ENCODE measurements around the gene ZDHHC11B. TPM values are rescaled to one million over a fixed set of nuclear protein-coding genes. Genes with fewer than 3 reads are reported as not detected.

The ZDHHC11B gene
- total RNA-seq, 4 donors from 2014 or later = 2.5 to 19.0 (median 4.7) TPM

Other genes with a start within 250 kb of the ZDHHC11B start
- 10 to 100 TPM in 2 of 4 donors, 1 to 10 TPM in 2; 7.2 to 11.9 (median 9.2) TPM for gene CEP72, start 172.4 kb downstream of the ZDHHC11B start, total RNA-seq
- 10 to 100 TPM in 2 of 4 donors, 1 to 10 TPM in 2; 7.4 to 17.3 (median 10.4) TPM for gene TPPP, start 91.4 kb downstream of the ZDHHC11B start, total RNA-seq
- 10 to 100 TPM in 2 of 4 donors, 1 to 10 TPM in 2; 3.4 to 23.5 (median 7.1) TPM for gene ZDHHC11, start 66.3 kb upstream of the ZDHHC11B start, total RNA-seq
- gene BRD9, start 108.1 kb upstream of the ZDHHC11B start, total RNA-seq = 10 to 100 TPM; 27.5 to 49.6 (median 28.6) TPM
- 1 to 10 TPM in 3 of 4 donors, under 1 TPM in 1; 0.53 to 3.0 (median 1.6) TPM for gene TRIP13, start 108.2 kb upstream of the ZDHHC11B start, total RNA-seq
- gene NKD2, start 224.1 kb upstream of the ZDHHC11B start, total RNA-seq = 1 to 10 TPM; 2.7 to 9.4 (median 3.5) TPM